Stimulated activated naive B cell treated with anti-CD40 and anti-IgM and Interleukin-4, amounts not matched to agents 10 μg/mL and 1 μg/mL and 100 μg/mL, for 72 hours (primary cell): ENCODE measurements around the gene FOXJ1.

Source experiments
- ATAC-seq, 2 donors: fragments of 150-1000 bp; cut with Tn5 transposase; replicated peaks; 2 replicates each; pipeline ENCODE4 v1.10.0; 2021; ENCODE audit warnings: moderate library complexity in 1 of 2
- DNase-seq: peaks from one replicate; pipeline ENCODE4 v3.0.0; 2021
- H3K27ac Mint-ChIP-seq: one replicate; pipeline ENCODE4 v1.8.0; 2022; ENCODE audit warnings: mild to moderate bottlenecking, mixed read lengths
- H3K27me3 Mint-ChIP-seq, 2 donors: one replicate each; pipeline ENCODE4 v1.8.0; 2022; ENCODE audit warnings: mixed read lengths in 2 of 2
- H3K36me3 Mint-ChIP-seq, 2 donors: one replicate each; pipeline ENCODE4 v1.8.0; 2022; ENCODE audit warnings: mixed read lengths in 2 of 2, mild to moderate bottlenecking in 1 of 2
- H3K4me1 Mint-ChIP-seq, 2 donors: one replicate each; pipeline ENCODE4 v1.8.0; 2022; ENCODE audit warnings: mixed read lengths in 2 of 2, mild to moderate bottlenecking in 1 of 2
- H3K4me3 Mint-ChIP-seq, 2 donors: one replicate each; pipeline ENCODE4 v1.8.0; 2022; ENCODE audit warnings: mild to moderate bottlenecking in 2 of 2, mixed read lengths in 2 of 2, moderate library complexity in 1 of 2
- H3K9me3 Mint-ChIP-seq, 2 donors: one replicate each; pipeline ENCODE4 v1.8.0; 2022; ENCODE audit warnings: mixed read lengths in 2 of 2, mild to moderate bottlenecking in 1 of 2

The FOXJ1 gene

GRCh38 chr17:76140661-76141211, 309 bp downstream of the FOXJ1 start:
- no peaks in the 10 kb centered on the region for H3K9me3 Mint-ChIP-seq
- H3K27ac Mint-ChIP-seq: peak overlapping the region; percentile 25
- peak overlapping the region; percentile 76 to 86 for H3K4me3 Mint-ChIP-seq
- H3K27me3 Mint-ChIP-seq: peaks cover 15 to 27% of the 10 kb centered on the region in 2 donors
- H3K36me3 Mint-ChIP-seq: peaks cover 0 to 1% of the 10 kb centered on the region in 2 donors
- DNase-seq (no peak), ATAC-seq (peak; percentile 1 to 5)
- H3K4me1 Mint-ChIP-seq: peaks cover 38 to 57% of the 10 kb centered on the region in 2 donors

DNA sequence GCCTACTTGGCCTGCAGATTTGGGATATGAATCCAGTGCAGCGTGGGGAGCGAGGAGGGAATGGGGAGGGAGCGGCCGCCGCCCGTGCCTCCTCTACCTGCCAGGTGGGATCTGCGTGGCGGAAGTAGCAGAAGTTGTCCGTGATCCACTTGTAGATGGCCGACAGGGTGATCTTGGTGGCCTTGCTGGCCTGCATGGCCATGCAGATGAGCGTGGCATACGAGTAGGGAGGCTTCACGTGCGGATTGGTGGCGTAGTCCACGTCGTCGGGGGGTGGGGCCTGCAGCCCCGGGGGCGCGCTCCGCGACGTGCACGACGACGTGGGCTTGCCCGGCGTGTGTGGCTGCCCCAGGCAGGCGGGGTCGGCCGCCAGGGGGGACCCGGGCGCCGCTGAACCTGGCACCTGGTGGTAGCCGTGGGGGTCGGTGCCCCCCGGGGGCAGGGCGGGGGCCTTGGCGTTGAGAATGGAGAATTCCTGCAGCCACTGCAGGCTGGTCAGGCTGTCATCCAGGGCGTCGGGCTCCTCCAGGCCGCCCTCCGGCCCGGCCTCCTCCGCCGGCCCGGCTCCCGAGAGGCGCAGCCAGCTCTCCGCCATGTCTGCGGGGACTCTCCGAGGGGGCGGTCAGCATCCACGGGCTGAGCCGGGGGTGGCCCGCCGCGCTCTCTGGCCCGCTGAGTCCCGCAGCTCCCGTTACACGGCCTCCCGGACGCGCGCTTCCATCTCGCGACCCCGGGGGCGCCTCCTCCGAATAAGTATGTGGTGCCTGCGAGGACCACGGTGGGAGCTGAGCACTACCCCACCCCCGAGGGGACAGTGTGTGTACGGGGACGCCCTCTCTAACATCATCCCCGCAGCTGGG, 1.0 kb downstream of the FOXJ1 start:
- peaks cover 0 to 1% of the 10 kb centered on the region in 2 donors for H3K36me3 Mint-ChIP-seq
- ATAC-seq (peak; percentile 48 to 49), DNase-seq (no peak)
- peaks cover 35 to 56% of the 10 kb centered on the region in 2 donors for H3K4me1 Mint-ChIP-seq
- H3K9me3 Mint-ChIP-seq: no peaks in the 10 kb centered on the region
- H3K27ac Mint-ChIP-seq: peak overlapping the region; percentile 25
- peaks cover 19 to 27% of the 10 kb centered on the region in 2 donors for H3K27me3 Mint-ChIP-seq
- H3K4me3 Mint-ChIP-seq: peak overlapping the region; percentile 76 to 86

DNA sequence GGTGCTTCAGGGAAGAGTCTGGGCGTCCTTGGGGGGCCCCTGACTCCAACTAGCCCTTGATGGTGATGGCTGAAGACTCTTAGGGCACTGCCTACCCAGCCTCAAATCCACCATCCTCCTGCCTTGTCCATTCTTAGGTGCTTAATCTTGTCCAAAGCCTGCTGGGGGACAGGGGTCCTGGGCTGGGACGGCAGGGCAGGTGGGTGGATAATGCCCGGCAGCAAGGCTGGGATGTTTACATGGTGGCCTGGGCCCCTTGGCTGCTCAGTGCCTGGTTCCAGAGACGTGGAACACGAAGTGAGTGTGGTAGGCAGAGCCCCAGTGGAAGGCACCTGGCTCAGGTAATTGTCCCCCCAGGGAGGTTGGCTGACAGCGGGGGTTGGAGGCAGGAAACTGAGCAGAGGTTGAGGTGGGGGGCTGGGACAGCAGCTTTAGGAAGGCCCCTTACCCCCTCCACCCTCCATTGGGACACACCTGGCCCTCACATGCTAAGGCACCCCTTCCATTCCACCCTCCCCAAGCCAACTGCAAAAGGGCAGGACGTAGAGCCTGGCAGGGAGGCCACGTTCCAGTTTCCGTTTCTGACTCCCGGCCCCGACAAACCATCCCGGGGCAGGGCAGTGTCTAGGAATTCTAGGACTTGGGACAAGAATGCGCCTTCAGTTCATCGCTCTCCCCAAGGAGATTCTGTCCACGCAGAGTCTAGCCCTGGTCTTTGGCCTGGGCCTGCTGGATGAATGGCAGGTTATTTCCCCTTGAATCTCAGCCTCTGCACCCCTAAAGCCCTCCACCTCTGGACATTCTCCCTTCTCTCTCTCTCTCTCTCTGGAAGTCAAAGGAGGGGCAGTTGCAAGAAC, 1.9 kb downstream of the FOXJ1 start:
- DNase-seq (no peak), ATAC-seq (no peak)
- Mint-ChIP-seq H3K9me3 (no peaks in the 10 kb centered on the region), H3K27me3 (peaks cover 21 to 27% of the 10 kb centered on the region in 2 donors), H3K36me3 (peaks cover 0 to 1% of the 10 kb centered on the region in 2 donors), H3K4me3 (peak overlapping the region; percentile 71 to 74), H3K27ac (no peak overlapping the region), H3K4me1 (peaks cover 30 to 51% of the 10 kb centered on the region in 2 donors)

DNA sequence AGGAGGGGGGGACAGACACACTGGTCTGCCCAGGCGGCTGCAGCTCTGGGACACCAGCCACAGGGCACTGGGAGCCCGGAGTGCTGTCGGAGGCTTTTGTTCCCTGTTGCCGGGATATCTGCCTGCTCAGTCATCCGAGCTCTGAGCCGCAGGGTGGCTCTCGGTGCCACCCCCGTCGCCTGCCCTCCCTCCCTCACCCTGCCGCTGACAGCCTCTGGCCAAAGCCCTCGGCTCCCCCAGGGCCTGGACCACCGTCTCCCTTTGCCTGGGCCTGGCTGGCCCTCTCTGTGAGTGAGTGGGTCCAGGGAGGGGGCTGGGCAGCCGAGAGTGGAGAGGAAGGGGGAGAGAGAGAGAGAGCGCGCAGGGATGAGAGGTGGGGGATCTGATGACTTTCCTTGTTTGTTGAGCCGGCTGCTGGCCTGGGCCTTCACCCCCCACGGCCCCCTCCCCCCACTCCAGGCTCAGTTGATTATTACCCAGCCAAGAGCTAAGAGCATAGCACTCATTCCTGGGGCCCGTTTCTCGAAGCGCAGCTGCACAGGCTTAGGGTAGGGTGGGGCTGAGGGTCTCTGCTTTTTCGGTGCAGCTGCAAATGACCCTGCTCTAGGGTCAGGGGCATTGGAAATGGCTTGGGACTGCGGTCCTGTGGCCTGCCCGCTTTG, 2.7 kb downstream of the FOXJ1 start:
- H3K4me3 Mint-ChIP-seq: no peak overlapping the region
- H3K27ac Mint-ChIP-seq: no peak overlapping the region
- peaks cover 29 to 44% of the 10 kb centered on the region in 2 donors for H3K4me1 Mint-ChIP-seq
- H3K27me3 Mint-ChIP-seq: peaks cover 21 to 27% of the 10 kb centered on the region in 2 donors
- H3K9me3 Mint-ChIP-seq: no peaks in the 10 kb centered on the region
- DNase-seq (no peak), ATAC-seq (no peak)
- H3K36me3 Mint-ChIP-seq: peaks cover 0 to 1% of the 10 kb centered on the region in 2 donors

GRCh38 chr17:76137351-76138233, 3.5 kb downstream of the FOXJ1 start:
- DNase-seq (no peak), ATAC-seq (no peak)
- no peaks in the 10 kb centered on the region for H3K9me3 Mint-ChIP-seq
- peaks cover 21 to 37% of the 10 kb centered on the region in 2 donors for H3K4me1 Mint-ChIP-seq
- no peak overlapping the region for H3K27ac Mint-ChIP-seq
- peaks cover 21 to 27% of the 10 kb centered on the region in 2 donors for H3K27me3 Mint-ChIP-seq
- no peak overlapping the region for H3K4me3 Mint-ChIP-seq
- H3K36me3 Mint-ChIP-seq: peaks cover 0 to 1% of the 10 kb centered on the region in 2 donors

- no peak overlapping the region for H3K27ac Mint-ChIP-seq
Measured at GRCh38 chr17:76137001-76137350, 4.1 kb downstream of the FOXJ1 start.

DNA sequence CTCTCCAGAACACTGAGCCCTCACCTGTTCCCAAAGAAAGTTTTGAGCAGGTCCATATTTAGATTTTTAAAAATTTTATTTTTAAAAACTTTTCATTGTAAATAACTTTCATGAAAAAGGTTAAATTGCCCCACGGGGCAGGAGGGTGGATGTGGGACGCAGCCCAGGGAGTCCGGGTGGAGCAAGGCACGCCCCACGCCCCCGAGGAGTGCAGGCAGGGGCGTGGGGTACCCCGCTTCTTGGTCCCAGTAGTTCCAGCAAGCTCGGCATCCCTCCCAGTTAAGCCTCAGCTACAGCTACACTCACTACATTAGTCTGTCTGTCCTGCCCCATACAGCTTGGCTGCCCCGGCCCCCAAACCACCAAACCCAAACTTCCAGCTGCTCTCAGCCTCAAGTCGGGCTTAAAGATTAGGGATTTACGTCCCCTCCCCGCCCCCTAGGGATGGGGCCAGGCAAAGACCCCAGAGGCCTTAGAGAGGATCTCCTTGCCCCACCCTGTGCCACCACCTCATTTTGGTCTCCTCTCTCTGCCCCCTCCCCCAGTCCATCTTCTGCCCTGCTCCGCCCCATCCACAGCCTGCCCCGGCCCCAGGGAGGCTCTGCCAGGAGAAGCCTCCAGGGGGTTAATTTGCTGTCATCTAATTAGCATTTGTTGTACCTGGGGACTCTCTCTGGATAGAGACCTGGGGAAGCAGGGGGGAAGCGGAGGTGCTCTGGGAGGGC, 4.6 kb downstream of the FOXJ1 start:
- DNase-seq (no peak), ATAC-seq (no peak)
- H3K36me3 Mint-ChIP-seq: peaks cover 0 to 1% of the 10 kb centered on the region in 2 donors
- peaks cover 15 to 25% of the 10 kb centered on the region in 2 donors for H3K4me1 Mint-ChIP-seq
- peaks cover 23 to 32% of the 10 kb centered on the region in 2 donors for H3K27me3 Mint-ChIP-seq
- H3K4me3 Mint-ChIP-seq: no peak overlapping the region
- H3K9me3 Mint-ChIP-seq: no peaks in the 10 kb centered on the region
- H3K27ac Mint-ChIP-seq: no peak overlapping the region

More at GRCh38 chr17:76137001-76137350, 4.1 kb downstream of the FOXJ1 start:
- no peak overlapping the region for H3K4me3 Mint-ChIP-seq
- H3K36me3 Mint-ChIP-seq: peaks cover 0 to 1% of the 10 kb centered on the region in 2 donors
- H3K9me3 Mint-ChIP-seq: no peaks in the 10 kb centered on the region
- H3K4me1 Mint-ChIP-seq: peaks cover 17 to 30% of the 10 kb centered on the region in 2 donors
- peaks cover 21 to 27% of the 10 kb centered on the region in 2 donors for H3K27me3 Mint-ChIP-seq
- ATAC-seq (no peak), DNase-seq (no peak)

- Mint-ChIP-seq H3K27me3 (peaks cover 30 to 38% of the 10 kb centered on the region in 2 donors), H3K27ac (no peak overlapping the region), H3K9me3 (no peaks in the 10 kb centered on the region), H3K36me3 (peaks cover 0 to 1% of the 10 kb centered on the region in 2 donors), H3K4me3 (no peak overlapping the region), H3K4me1 (peaks cover 15 to 23% of the 10 kb centered on the region in 2 donors)
- ATAC-seq: no peak
- no peak for DNase-seq
Measured at GRCh38 chr17:76135810-76136188, 5.2 kb downstream of the FOXJ1 start.

DNA sequence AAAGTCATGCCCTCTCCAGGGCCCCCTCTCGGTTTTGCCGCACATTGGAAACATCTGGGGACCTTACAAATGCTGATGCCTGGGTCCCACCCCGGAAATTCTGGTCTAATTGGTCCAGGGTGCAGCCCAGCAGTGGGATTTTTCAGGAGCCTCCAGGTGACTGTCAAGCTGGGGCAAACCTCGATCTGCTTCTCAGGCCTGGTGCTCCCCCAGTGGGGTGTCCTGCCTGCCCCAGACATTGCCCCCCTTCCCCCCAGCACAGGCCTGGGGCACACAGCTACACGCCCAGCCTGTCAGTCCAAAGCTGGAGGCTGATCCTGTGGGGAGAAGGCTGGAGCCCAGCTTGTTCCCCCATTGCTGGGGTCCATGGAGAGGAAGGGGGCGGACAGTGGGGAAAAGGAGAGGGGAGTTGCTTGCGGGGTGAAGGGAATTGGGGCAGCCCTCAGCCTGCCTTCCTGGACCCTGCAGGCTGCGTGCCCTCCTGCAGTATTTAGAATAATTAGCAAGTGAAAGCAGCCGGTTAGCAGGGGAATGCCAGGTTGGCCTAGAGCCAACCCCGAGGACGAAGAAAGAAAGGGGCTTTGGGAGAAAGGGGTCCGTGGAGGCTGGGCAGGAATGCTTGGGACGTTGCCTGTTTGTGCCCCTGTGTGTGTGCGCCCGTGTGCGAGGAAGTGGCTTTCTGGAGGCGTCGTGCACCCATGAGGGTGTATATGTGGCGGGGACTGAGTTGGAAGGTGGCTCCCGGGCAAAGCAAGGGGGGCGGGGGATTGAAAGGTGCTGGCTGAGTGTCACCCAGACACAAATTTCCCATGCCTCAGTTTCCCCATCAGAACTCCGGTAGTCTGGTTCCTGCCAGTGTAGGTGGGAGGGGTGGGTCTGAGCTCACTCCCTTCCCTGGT, 5.9 kb downstream of the FOXJ1 start:
- Mint-ChIP-seq H3K4me3 (no peak overlapping the region), H3K4me1 (peaks cover 12 to 21% of the 10 kb centered on the region in 2 donors), H3K27ac (peak overlapping the region; percentile 47), H3K27me3 (peaks cover 28 to 37% of the 10 kb centered on the region in 2 donors), H3K36me3 (no peaks in the 10 kb centered on the region), H3K9me3 (no peaks in the 10 kb centered on the region)
- ATAC-seq (no peak), DNase-seq (no peak)

GRCh38 chr17:76132574-76133338, 8.3 kb downstream of the FOXJ1 start:
- ATAC-seq: no peak
- Mint-ChIP-seq H3K27ac (no peak overlapping the region), H3K4me1 (peaks cover 8 to 15% of the 10 kb centered on the region in 2 donors), H3K9me3 (no peaks in the 10 kb centered on the region), H3K4me3 (no peak overlapping the region), H3K27me3 (peaks cover 16 to 18% of the 10 kb centered on the region in 2 donors), H3K36me3 (no peaks in the 10 kb centered on the region)
- no peak for DNase-seq
